Measurements from ENCODE around the gene GRAP.

GRCh38 chr17:18996458-18996857 is 50.3 kb downstream of the GRAP start:
- TF ChIP-seq CTCF (IDR thresholded peaks at IDR 0.05; ENCODE audit: low read length): no peak
- no peak for TF ChIP-seq EZH2 (IDR thresholded peaks at IDR 0.05; ENCODE audit: borderline replicate concordance, low read length)

All from OCI-LY1 (cell line).